Aorta (tissue), 5 donors: ENCODE results near the gene SLC25A14. TPM values are rescaled to one million over a fixed set of nuclear protein-coding genes. Genes with fewer than 3 reads are reported as not detected.
"Not testable (repeated sequence)": the region's sequence is repeated elsewhere in the genome, so short reads cannot be mapped to it uniquely, and the experiment has no call there.

ENCODE experiments used
- ATAC-seq: fragments of 200-7000 bp; cut with Tn5 transposase; one replicate; pipeline ENCODE4 v1.9.1; 2022; ENCODE audit warnings: moderate library complexity; ENCODE audit not compliant: low FRiP score
- DNase-seq, 2 donors: peaks; one replicate each; pipeline ENCODE4 v3.0.0-alpha.2; 2020
- H3K27ac ChIP-seq, 2 donors: one replicate each; pipeline ENCODE4 v1.5.1; 2013; ENCODE audit warnings: low read length in 2 of 2, mild to moderate bottlenecking in 2 of 2, moderate library complexity in 2 of 2, control low read depth in 1 of 2, inconsistent platforms in 1 of 2, low read depth in 1 of 2
- H3K27me3 ChIP-seq, 2 donors: one replicate each; pipeline ENCODE4 v1.6.1; 2013; ENCODE audit warnings: control low read depth in 1 of 2, low read length in 1 of 2, mild to moderate bottlenecking in 1 of 2, moderate library complexity in 1 of 2; ENCODE audit not compliant: insufficient read depth in 2 of 2, control insufficient read depth in 1 of 2
- H3K36me3 ChIP-seq, 2 donors: one replicate each; pipeline ENCODE4 v1.6.1; 2013; ENCODE audit warnings: control low read depth in 1 of 2, low read length in 1 of 2, mild to moderate bottlenecking in 1 of 2; ENCODE audit not compliant: insufficient read depth in 2 of 2, control insufficient read depth in 1 of 2
- H3K4me1 ChIP-seq, 2 donors: one replicate each; pipeline ENCODE4 v1.6.1; 2013; ENCODE audit warnings: low read length in 2 of 2, control low read depth in 1 of 2, mild to moderate bottlenecking in 1 of 2, moderate library complexity in 1 of 2; ENCODE audit not compliant: insufficient read depth in 2 of 2, control insufficient read depth in 1 of 2
- H3K4me3 ChIP-seq, 2 donors: one replicate each; pipeline ENCODE4 v1.5.1; 2013; ENCODE audit warnings: low read length in 2 of 2, control low read depth in 1 of 2, mild to moderate bottlenecking in 1 of 2
- H3K9me3 ChIP-seq: one replicate; pipeline ENCODE4 v1.6.1; 2013; ENCODE audit warnings: mild to moderate bottlenecking, low read length; ENCODE audit not compliant: control insufficient read depth
- WGBS, 2 donors: extraction: QIAGEN DNeasy Blood & Tissue Kit; methylation state at CpG; one replicate each; pipeline ENCODE4 v1.1.7; 2013; 5-methylcytosine and 5-hydroxymethylcytosine counted together
- intact Hi-C, 2 donors: fragments of 100-400 bp; cut with DNase I; formaldehyde crosslinking; loops; one replicate each; pipeline versions ENCODE4 v1.14.2 to v1.15.0; 2022
- polyA plus RNA-seq, 2 donors: library from polyadenylated mRNA; stranded (reverse); fragments of 200-250 nt; gene quantifications; one replicate each; pipeline ENCODE4 v1.2.3, GENCODE V29; 2013
- total RNA-seq, 2 donors: library from RNA; stranded (reverse); fragmentation: NEBNext Ultra II Directional; extraction: Animal tissue kit (Norgen Biotek cat#: 25700); gene quantifications; one replicate each; pipeline ENCODE4 v1.2.1, GENCODE V29; 2021
- donor health status: healthy with polysubstance abuse.
- donor health status: Bipolar disorder and iron deficiency.
- donor health status: DM: no; HTN: no; CAD: no.
- donor health status: DM: no; HTN: no; CAD: no.
- donor health status: DM: yes; HTN: yes; CAD: no.

The SLC25A14 gene
- total and polyA plus RNA-seq, 4 donors, result 10.5 to 27.2 (median 13.4) TPM

DNA sequence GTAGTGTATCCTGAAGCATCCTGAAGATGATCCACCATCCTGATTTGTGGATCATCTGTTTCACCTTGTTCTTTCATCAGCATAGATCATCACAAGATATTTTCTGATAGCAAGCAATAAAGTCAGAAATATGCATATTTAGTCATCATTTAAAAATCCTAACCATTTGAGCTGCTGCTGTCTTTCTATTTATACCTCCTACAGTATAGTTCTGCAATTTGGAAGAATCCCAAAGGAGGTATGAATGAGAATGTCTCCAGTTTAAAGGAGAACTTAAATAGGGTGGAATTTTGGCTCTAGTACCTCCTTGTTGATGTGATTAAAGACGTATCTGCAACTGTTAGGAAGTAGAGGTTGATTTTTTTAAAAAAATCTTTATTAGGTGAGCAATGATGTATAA lies 7.6 kb downstream of the SLC25A14 start:
- no peak for ATAC-seq
- no peaks in the 10 kb centered on the region for H3K4me1 ChIP-seq
- H3K9me3 ChIP-seq, result no peaks in the 10 kb centered on the region
- no peak overlapping the region for H3K27ac ChIP-seq
- no peaks in the 10 kb centered on the region for H3K27me3 ChIP-seq
- intact Hi-C loops, result no loop called here
- H3K36me3 ChIP-seq, result no peaks in the 10 kb centered on the region
- H3K4me3 ChIP-seq, result no peak overlapping the region
- DNase-seq, result no peak
- WGBS, 2 donors, result 5 to 6% methylated on average over 1 of the region's 1 CpG

DNA sequence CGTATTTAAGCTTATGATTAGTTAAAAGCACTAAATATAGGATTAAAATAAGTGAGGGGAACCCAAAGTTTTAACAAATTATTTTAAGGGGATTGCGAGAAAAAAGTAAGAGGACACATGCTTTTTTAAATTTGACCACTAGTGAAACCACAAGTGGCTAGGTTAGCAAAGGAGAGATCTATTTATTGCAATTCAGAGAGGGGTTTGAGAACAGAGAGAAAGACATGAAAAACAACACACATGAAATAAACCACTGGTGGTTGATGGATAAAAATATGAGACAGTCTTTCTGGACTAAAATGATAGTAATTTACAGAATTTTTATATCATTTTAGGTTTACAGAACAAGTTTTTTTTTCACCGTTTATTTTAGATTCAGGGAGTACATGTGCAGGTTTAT lies 11.8 kb downstream of the SLC25A14 start:
- intact Hi-C loops, result no loop called here
- no peaks in the 10 kb centered on the region for H3K9me3 ChIP-seq
- no peak for ATAC-seq
- no peaks in the 10 kb centered on the region for H3K27me3 ChIP-seq
- H3K4me1 ChIP-seq, result no peaks in the 10 kb centered on the region
- no peak for DNase-seq
- H3K27ac ChIP-seq, result no peak overlapping the region
- WGBS, 2 donors, result 81 to 91% methylated on average over 3 of the region's 3 CpGs
- H3K36me3 ChIP-seq, result no peaks in the 10 kb centered on the region
- H3K4me3 ChIP-seq, result no peak overlapping the region

DNA sequence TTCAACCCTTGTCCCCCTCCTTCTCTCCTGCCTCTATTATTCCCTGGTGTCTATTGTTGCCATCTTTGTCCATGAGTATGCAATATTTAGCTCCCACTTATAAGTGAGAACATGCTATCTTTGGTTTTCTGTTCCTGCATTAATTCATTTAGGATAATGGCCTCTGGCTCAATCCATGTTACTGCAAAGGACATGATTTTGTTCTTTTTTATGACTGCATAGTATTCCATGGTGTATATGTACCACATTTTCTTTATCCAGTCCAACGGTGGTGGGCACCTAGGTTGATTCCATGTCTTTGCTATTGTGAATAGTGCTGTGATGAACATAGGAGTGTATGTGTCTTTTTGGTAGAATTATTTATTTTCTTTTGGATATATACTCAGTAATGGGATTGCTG lies 12.3 kb downstream of the SLC25A14 start:
- ATAC-seq, result not testable (repeated sequence)

DNA sequence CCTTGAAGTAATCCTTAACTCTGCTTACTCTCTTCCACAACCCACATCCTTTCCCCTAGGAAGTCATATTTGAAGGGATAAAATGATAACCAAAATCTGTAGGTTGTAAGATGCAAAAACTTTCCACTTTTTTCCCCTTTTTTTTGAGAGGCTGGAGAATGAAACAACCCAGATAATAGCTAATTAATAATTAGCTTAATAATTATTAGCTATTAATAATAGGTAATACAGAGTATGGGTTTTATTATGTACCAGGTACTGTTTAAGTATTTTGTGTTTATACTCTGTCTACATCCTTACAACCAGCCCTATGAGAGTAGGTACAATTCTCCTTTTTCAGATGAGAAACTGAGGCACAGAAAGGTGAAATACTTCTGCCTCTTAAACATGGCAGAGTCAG lies 36.4 kb downstream of the SLC25A14 start:
- no peaks in the 10 kb centered on the region for H3K27me3 ChIP-seq
- H3K4me3 ChIP-seq, result no peak overlapping the region

More for the DNA sequence above, 12.3 kb downstream of the SLC25A14 start:
- H3K4me1 ChIP-seq, H3K9me3 ChIP-seq, intact Hi-C loops, H3K4me3 ChIP-seq, H3K36me3 ChIP-seq, DNase-seq, H3K27ac ChIP-seq, H3K27me3 ChIP-seq: not testable (repeated sequence)
- 84 to 96% methylated on average over 1 of the region's 1 CpG for WGBS, 2 donors

DNA sequence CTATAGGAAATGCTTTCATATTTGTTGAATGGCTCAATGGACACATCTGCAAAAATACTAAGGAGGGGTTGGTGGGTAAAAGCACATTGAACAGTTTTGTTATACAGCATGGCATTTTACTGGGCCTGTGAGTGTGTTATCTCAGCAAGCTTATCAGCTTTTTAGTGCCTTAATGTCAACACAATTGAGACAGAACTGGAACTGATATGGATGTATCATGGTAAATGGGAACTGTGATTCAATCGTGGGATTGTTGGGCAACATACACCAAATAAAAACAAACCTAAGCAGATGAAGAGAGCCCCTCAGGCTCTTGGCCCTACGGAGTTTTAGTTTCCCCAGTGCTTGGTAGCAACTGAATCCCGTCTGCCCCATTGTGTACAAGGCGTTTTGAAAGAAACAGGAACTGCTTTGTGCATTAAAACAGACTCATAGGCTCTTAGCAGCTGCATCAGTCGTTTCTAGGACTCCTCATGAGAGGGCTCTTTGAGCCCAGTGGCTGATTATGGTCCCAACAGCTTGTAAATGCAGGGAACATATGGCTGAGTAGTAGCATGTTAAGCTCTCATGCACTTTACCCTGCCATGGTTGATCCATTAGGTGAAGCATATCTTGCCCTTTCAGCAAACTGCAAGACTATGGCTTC lies 38.4 kb downstream of the SLC25A14 start:
- DNase-seq (no peak), ATAC-seq (no peak)
- H3K4me1 ChIP-seq, result no peaks in the 10 kb centered on the region
- H3K27ac ChIP-seq, result no peak overlapping the region
- intact Hi-C loops, result no loop called here
- 24 to 31% methylated on average over 5 of the region's 5 CpGs for WGBS, 2 donors
- no peaks in the 10 kb centered on the region for H3K9me3 ChIP-seq
- no peak overlapping the region for H3K4me3 ChIP-seq
- H3K27me3 ChIP-seq, result no peaks in the 10 kb centered on the region
- H3K36me3 ChIP-seq, result no peaks in the 10 kb centered on the region

More for the DNA sequence above, 36.4 kb downstream of the SLC25A14 start:
- no peak for ATAC-seq
- DNase-seq, result no peak
- no peaks in the 10 kb centered on the region for H3K9me3 ChIP-seq
- no peaks in the 10 kb centered on the region for H3K4me1 ChIP-seq
- no peaks in the 10 kb centered on the region for H3K36me3 ChIP-seq
- no peak overlapping the region for H3K27ac ChIP-seq
- intact Hi-C loops, result no loop called here

DNA sequence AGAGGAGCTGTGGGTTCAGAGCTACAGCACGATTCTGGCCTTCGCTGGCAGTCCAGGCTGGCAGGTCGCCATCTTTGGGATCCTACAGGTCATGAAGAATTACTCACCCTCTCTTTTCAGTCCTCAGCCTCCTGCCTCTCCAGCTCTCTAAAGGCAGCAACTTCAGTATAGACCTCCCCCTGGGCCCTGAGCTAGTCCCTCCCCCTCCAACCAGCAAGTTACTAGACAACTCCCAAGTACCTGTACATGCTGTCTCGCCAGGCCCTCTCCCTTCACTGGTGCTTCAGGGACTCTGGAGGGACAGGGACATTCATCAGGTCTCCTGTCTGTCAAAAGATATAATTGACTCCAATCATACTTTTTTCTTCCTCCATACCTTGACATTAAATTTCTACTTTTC lies 45.8 kb downstream of the SLC25A14 start, which contains the start of gene GPR119:
TSS of gene GPR119 (minus strand) at position 155 of the 400 bp plus-strand sequence. CDS start 227 bp downstream, outside the sequence.
- DNase-seq, result no peak
- intact Hi-C loops, result no loop called here
- ATAC-seq, result no peak
- WGBS, 2 donors, result 65 to 74% methylated on average over 4 of the region's 4 CpGs
- no peaks in the 10 kb centered on the region for H3K36me3 ChIP-seq
- H3K4me1 ChIP-seq, result no peaks in the 10 kb centered on the region
- no peaks in the 10 kb centered on the region for H3K27me3 ChIP-seq
- H3K9me3 ChIP-seq, result no peaks in the 10 kb centered on the region
- no peak within 1 kb of the TSS for H3K27ac ChIP-seq
- H3K4me3 ChIP-seq, result no peak within 1 kb of the TSS

DNA sequence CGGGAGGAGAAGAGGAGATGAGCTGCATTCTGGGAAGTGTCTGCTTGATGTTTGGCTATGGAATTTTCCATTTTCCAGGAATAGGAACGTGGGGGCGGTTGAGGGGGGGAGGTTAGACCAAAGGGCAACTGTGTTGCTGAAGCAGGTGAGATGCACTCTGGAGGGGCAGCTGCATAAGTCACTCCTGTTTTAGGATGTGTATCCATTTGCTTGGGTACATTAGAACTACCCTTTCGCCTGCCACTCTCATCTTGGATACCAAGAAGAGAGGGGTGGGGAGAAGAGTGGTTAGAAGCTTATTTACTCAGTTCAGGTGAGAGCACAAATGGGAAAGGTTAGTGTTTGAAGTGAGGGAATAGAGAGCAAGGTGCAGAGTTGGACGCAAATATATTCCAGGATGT lies 46.7 kb downstream of the SLC25A14 start:
- ATAC-seq, result no peak
- H3K36me3 ChIP-seq, result no peaks in the 10 kb centered on the region
- H3K27me3 ChIP-seq, result no peaks in the 10 kb centered on the region
- no peaks in the 10 kb centered on the region for H3K9me3 ChIP-seq
- 64 to 75% methylated on average over 5 of the region's 5 CpGs for WGBS, 2 donors
- H3K4me1 ChIP-seq, result no peaks in the 10 kb centered on the region
- no peak overlapping the region for H3K4me3 ChIP-seq
- no peak overlapping the region for H3K27ac ChIP-seq
- DNase-seq, result no peak
- intact Hi-C loops, result no loop called here

DNA sequence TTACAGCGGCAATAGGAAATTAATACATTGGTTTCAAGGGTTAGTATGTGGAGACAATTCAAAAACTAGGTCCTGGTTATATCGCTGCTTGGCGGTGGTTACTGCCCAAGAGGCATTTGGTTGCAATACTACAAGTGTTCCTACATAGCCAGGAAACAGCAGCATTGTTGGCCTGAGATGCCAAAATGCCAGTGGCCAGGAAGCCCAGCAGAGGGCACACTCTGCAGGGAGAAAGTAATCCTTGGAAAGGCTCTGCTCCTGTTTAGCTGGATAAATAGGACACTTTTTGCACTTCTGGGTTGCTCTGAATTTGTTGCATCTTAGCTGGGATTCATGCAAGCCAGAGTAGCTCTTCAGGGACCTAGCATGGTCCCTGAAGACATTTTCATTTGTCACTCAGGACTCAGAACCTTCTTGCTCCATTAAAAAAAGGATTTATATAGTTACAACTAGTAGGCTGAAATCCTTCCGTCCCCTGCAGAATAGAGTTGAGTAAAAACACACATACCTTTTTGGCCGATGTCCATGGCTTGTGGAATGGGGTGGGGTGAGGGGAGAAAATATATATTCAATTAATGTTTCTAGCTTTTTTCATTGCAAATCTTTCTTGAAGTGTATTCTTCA lies 53.8 kb downstream of the SLC25A14 start:
- intact Hi-C loops, result loop anchor here (1.0 to 5.0 kb wide), 2 partner anchors 524 kb away; no protein-coding TSS in a partner anchor
- H3K36me3 ChIP-seq, result no peaks in the 10 kb centered on the region
- H3K4me3 ChIP-seq, result no peak overlapping the region
- DNase-seq, result peak in 1 of 2 donors; percentile 63
- H3K27ac ChIP-seq, result no peak overlapping the region
- peak; percentile 76 for ATAC-seq
- WGBS, 2 donors, result 12 to 24% methylated on average over 5 of the region's 5 CpGs
- H3K9me3 ChIP-seq, result no peaks in the 10 kb centered on the region
- H3K4me1 ChIP-seq, result no peaks in the 10 kb centered on the region
- H3K27me3 ChIP-seq, result no peaks in the 10 kb centered on the region

DNA sequence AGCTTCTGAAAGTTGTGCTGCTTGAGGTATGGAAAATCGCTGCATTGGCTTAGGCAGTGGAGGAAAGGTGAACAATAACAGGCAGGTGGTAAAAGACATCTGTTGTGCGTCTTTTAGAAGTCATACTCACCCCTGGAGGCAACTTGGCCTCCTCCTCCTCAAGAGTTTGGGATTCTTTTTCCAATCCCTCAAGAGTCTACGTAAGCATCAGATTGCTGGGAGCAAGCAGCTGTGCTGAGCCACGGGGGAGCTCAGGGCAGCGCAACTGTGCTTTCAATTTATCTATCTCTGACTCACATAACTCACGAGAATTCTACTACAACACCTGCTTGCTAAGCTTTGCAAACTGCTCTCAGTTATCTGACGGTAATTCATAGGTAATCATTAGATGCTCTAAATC lies 55.6 kb downstream of the SLC25A14 start:
- ATAC-seq, result no peak
- no peaks in the 10 kb centered on the region for H3K27me3 ChIP-seq
- H3K4me3 ChIP-seq, result no peak overlapping the region
- 59 to 74% methylated on average over 7 of the region's 7 CpGs for WGBS, 2 donors
- H3K27ac ChIP-seq, result no peak overlapping the region
- no peaks in the 10 kb centered on the region for H3K36me3 ChIP-seq
- no peaks in the 10 kb centered on the region for H3K4me1 ChIP-seq
- intact Hi-C loops, result no loop called here
- H3K9me3 ChIP-seq, result no peaks in the 10 kb centered on the region
- DNase-seq, result no peak
